Pancreas (tissue), 10 donors: ENCODE data around the gene POU6F2. TPM values are rescaled to one million over a fixed set of nuclear protein-coding genes. Genes with fewer than 3 reads are reported as not detected.
A peak's percentile ranks its signal among the peaks of the same experiment; 100 is the strongest.

Experiments
- ATAC-seq, 4 donors: fragments of 200-7000 bp; cut with Tn5 transposase; one replicate each; pipeline versions ENCODE4 v1.8.0 to v1.9.1; 2020; ENCODE audit warnings: mild to moderate bottlenecking in 4 of 4, moderate library complexity in 4 of 4
- DNase-seq, 6 donors: peaks; one replicate each; pipeline ENCODE4 v3.0.0-alpha.2; 2020
- FAIRE-seq: peaks from 2 replicates; lab custom pipeline; 2012; peaks lifted over from hg19 to GRCh38; lab: Jason Lieb, UNC
- H3K27ac ChIP-seq, 4 donors: fragments of 200-600 bp; sonication (generic); 1 replicate in 3 of 4; 2 replicates in 1 of 4; pipeline versions ENCODE4 v1.5.0 to v1.8.0; 2020
- H3K27me3 ChIP-seq, 4 donors: fragments of 200-600 bp; one replicate each; pipeline ENCODE4 v1.8.0; 2021
- H3K36me3 ChIP-seq, 3 donors: fragments of 200-600 bp; sonication (generic) in 1 of 3; one replicate each; pipeline versions ENCODE4 v1.5.0 to v1.8.0; 2020 to 2021
- H3K4me1 ChIP-seq, 3 donors: fragments of 200-600 bp; one replicate each; pipeline ENCODE4 v1.8.0; 2021
- H3K4me3 ChIP-seq, 4 donors: fragments of 200-600 bp; sonication (generic) in 2 of 4; one replicate each; pipeline versions ENCODE4 v1.5.0 to v1.8.0; 2020 to 2021
- H3K9me3 ChIP-seq, 4 donors: fragments of 200-600 bp; one replicate each; pipeline ENCODE4 v1.8.0; 2021
- CTCF ChIP-seq, 4 donors: fragments of 200-600 bp; sonication (generic) in 3 of 4; IDR thresholded peaks; one replicate each; pipeline versions ENCODE4 v1.5.0 to v1.8.0; 2021; ENCODE audit warnings: antibody characterized with exemption in 4 of 4
- WGBS, 2 donors: extraction: QIAGEN DNeasy Blood & Tissue Kit; methylation state at CpG; one replicate each; pipeline ENCODE4 v1.1.7; 2013; 5-methylcytosine and 5-hydroxymethylcytosine counted together
- intact Hi-C, 3 donors: fragments of 100-400 bp; cut with DNase I; formaldehyde crosslinking; loops; one replicate each; pipeline versions ENCODE4 v1.11.1 to v1.14.2; 2022
- polyA plus RNA-seq, 2 donors: library from polyadenylated mRNA; stranded (reverse); fragments of 200-250 nt; gene quantifications; one replicate each; pipeline ENCODE4 v1.2.3, GENCODE V29; 2013
- total RNA-seq, 6 donors: library from RNA; stranded (reverse); fragmentation: NEBNext Ultra II Directional in 4 of 6; extraction: Animal tissue kit (Norgen Biotek cat#: 25700) in 4 of 6; gene quantifications; one replicate each; pipeline versions ENCODE4 v1.2.1 to v1.2.4, GENCODE V29; 2021 to 2023
- donor health status: healthy with polysubstance abuse.
- donor health status: DM: no; HTN: no; CAD: no; lungs with moderate emphysema.
- donor health status: DM: no; HTN: no; CAD: no.
- donor health status: control.
- donor health status: control.
- donor health status: Bipolar disorder and iron deficiency.
- donor health status: DM: yes; HTN: yes; CAD: no.
- donor health status: DM: no; HTN: no; CAD: no.
- donor health status: DM: no; HTN: no; CAD: no.
- donor health status: DM: yes; HTN: yes; CAD: no.

POU6F2 gene
- total and polyA plus RNA-seq, 8 donors = 1.3 to 4.2 (median 2.4) TPM

DNA sequence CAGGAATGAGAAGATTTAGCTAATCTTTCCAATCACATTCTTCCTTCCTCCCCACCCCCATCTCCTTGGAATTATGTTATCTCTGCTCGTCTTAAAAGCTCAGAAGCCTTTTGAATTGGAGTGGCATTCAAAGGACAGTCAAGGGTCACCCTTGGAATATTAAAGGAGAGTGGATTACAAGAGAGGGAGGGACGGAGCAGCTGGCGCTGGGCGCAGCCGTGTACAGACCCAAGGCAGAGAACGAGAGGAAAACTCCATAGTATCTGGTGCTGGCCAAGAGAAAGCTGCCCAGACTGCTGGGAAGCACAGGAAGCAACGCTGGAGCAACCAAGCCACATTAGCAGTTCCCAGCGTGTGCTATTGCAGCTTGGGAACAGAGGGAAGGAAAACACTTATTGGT is 95.7 kb downstream of the POU6F2 start:
- no peaks in the 10 kb centered on the region for H3K36me3 ChIP-seq
- no peaks in the 10 kb centered on the region for H3K9me3 ChIP-seq
- no peaks in the 10 kb centered on the region for H3K4me1 ChIP-seq
- ATAC-seq (peak in 1 of 4 donors; percentile 58), DNase-seq (no peak), FAIRE-seq (no peak)
- no peak for TF ChIP-seq CTCF (IDR thresholded peaks at IDR 0.05)
- intact Hi-C loops = no loop called here
- no peak overlapping the region for H3K4me3 ChIP-seq
- 46 to 49% methylated on average over 8 of the region's 8 CpGs for WGBS, 2 donors
- no peak overlapping the region for H3K27ac ChIP-seq
- no peaks in the 10 kb centered on the region for H3K27me3 ChIP-seq

DNA sequence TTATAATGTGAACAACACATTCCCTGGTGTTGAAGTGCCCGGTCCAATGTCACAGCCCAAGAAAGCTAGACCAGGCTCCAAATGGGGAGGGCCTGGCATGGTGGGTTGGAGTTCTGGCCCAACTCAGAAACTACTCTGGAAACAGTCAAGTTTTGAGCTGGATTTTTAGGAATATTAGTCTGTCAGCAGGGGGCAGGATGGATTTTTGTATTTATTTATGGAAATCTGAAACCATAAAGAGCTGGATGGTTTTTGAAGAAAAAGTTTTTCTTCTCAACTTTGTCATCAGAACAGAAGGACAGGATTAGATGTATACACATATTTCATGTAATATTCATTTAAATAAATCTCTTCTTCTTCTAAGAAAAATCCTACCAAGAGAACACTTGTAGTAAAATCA is 97.5 kb downstream of the POU6F2 start:
- ATAC-seq (no peak), DNase-seq (no peak), FAIRE-seq (no peak)
- Histone ChIP-seq H3K9me3 (no peaks in the 10 kb centered on the region), H3K27ac (no peak overlapping the region), H3K4me1 (no peaks in the 10 kb centered on the region), H3K27me3 (no peaks in the 10 kb centered on the region), H3K36me3 (no peaks in the 10 kb centered on the region), H3K4me3 (no peak overlapping the region)
- intact Hi-C loops = no loop called here
- no peak for TF ChIP-seq CTCF (IDR thresholded peaks at IDR 0.05)
- 90 to 96% methylated on average over 1 of the region's 1 CpG for WGBS, 2 donors

GRCh38 chr7:39083781-39084180 is 106.1 kb downstream of the POU6F2 start:
- WGBS, 2 donors = 72 to 85% methylated on average over 3 of the region's 3 CpGs
- intact Hi-C loops = no loop called here
- ATAC-seq (no peak), DNase-seq (no peak), FAIRE-seq (no peak)
- Histone ChIP-seq H3K27ac (no peak overlapping the region), H3K9me3 (no peaks in the 10 kb centered on the region), H3K4me3 (no peak overlapping the region), H3K27me3 (no peaks in the 10 kb centered on the region), H3K36me3 (no peaks in the 10 kb centered on the region), H3K4me1 (no peaks in the 10 kb centered on the region)
- TF ChIP-seq CTCF (IDR thresholded peaks at IDR 0.05) = no peak

- ATAC-seq (peak in 2 of 4 donors; percentile 17 to 63), FAIRE-seq (no peak), DNase-seq (no peak)
- no peak for TF ChIP-seq CTCF (IDR thresholded peaks at IDR 0.05)
- H3K36me3 ChIP-seq = no peaks in the 10 kb centered on the region
- H3K9me3 ChIP-seq = no peaks in the 10 kb centered on the region
- intact Hi-C loops = no loop called here
- H3K4me3 ChIP-seq = no peak overlapping the region
- WGBS, 2 donors = 62 to 76% methylated on average over 3 of the region's 3 CpGs
- H3K4me1 ChIP-seq = no peaks in the 10 kb centered on the region
- H3K27ac ChIP-seq = no peak overlapping the region
- H3K27me3 ChIP-seq = no peaks in the 10 kb centered on the region
Observed at GRCh38 chr7:39084349-39084748, 106.6 kb downstream of the POU6F2 start.

DNA sequence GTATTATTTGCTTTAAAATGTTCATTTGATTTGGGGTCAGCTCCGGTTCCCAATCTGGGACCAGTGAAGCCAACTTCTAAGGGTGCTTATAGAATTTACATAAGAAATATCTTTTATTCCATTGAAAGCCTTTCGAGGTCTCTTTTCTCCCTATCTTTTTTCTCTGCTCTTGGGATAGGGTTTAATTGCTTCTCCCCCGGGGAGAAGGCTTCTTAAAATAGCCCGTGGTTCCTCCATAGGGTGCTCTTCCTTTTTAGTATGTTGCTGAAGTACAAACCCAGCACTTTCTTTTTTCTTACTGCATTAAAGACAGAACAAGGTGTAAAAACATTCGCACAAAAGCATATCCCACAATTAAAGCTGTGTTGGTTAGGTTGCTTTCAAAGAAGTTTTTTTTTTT is 107.5 kb downstream of the POU6F2 start:
- 49 to 58% methylated on average over 5 of the region's 5 CpGs for WGBS, 2 donors
- Histone ChIP-seq H3K9me3 (no peaks in the 10 kb centered on the region), H3K27me3 (no peaks in the 10 kb centered on the region), H3K27ac (no peak overlapping the region), H3K4me3 (no peak overlapping the region), H3K4me1 (no peaks in the 10 kb centered on the region), H3K36me3 (no peaks in the 10 kb centered on the region)
- intact Hi-C loops = no loop called here
- DNase-seq = no peak
- ATAC-seq = no peak
- FAIRE-seq = no peak
- TF ChIP-seq CTCF (IDR thresholded peaks at IDR 0.05) = no peak
